PFSK-1 (cell line): ENCODE measurements around the gene SLC35E1.

Source experiments
- FOXP2 ChIP-seq: optimal IDR thresholded peaks from 2 replicates; pipeline ENCODE3; 2011; ENCODE audit warnings: borderline replicate concordance, control low read depth, inconsistent platforms; ENCODE audit not compliant: insufficient read depth; ENCODE audit errors: extremely low read length, extremely low read depth
- POLR2AphosphoS5 ChIP-seq: IDR thresholded peaks from 2 replicates; pipeline ENCODE4 v1.6.1; 2012; ENCODE audit warnings: low read depth, mild to moderate bottlenecking, control low read depth, low read length, moderate library complexity
- SIN3A ChIP-seq: IDR thresholded peaks from 2 replicates; pipeline ENCODE4 v1.6.1; 2012; ENCODE audit warnings: mild to moderate bottlenecking, low read length, moderate library complexity, borderline replicate concordance; ENCODE audit not compliant: insufficient read depth
- TAF1 ChIP-seq: IDR thresholded peaks from 2 replicates; pipeline ENCODE4 v1.6.1; 2012; ENCODE audit warnings: low read length, control low read depth, borderline replicate concordance; ENCODE audit not compliant: insufficient read depth
- TF ChIP-seq, protein P1 (sequence below), 2 experiments: IDR thresholded peaks; 2 replicates each; pipeline versions ENCODE4 v1.6.1 to v1.8.0; 2011 to 2012; ENCODE audit warnings: low read depth in 2 of 2, low read length in 2 of 2, control low read depth in 1 of 2, inconsistent platforms in 1 of 2, mild to moderate bottlenecking in 1 of 2, moderate library complexity in 1 of 2; ENCODE audit not compliant: insufficient read depth in 1 of 2

Gene SLC35E1

DNA sequence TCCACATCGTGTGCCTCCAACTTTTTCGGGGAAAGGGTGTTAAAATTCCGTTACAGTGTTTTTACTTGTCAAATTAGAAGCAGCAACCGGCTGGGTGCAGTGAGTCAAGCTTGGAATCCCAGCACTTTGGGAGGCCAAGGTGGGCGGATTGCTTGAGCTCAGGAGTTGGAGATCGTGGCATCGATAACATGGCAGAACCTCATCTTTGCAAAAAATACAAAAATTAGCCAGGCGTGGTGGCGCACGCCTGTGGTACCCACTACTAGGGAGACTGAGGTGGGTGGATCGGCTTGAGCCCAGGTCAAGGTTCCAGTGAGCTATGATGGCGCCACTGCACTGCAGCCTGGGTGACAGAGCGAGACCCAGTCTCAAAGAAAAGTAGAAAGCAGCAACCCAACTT, 1.1 kb upstream of the SLC35E1 start:
- TF ChIP-seq TAF1, result no peak
- TF ChIP-seq, protein P1, sequence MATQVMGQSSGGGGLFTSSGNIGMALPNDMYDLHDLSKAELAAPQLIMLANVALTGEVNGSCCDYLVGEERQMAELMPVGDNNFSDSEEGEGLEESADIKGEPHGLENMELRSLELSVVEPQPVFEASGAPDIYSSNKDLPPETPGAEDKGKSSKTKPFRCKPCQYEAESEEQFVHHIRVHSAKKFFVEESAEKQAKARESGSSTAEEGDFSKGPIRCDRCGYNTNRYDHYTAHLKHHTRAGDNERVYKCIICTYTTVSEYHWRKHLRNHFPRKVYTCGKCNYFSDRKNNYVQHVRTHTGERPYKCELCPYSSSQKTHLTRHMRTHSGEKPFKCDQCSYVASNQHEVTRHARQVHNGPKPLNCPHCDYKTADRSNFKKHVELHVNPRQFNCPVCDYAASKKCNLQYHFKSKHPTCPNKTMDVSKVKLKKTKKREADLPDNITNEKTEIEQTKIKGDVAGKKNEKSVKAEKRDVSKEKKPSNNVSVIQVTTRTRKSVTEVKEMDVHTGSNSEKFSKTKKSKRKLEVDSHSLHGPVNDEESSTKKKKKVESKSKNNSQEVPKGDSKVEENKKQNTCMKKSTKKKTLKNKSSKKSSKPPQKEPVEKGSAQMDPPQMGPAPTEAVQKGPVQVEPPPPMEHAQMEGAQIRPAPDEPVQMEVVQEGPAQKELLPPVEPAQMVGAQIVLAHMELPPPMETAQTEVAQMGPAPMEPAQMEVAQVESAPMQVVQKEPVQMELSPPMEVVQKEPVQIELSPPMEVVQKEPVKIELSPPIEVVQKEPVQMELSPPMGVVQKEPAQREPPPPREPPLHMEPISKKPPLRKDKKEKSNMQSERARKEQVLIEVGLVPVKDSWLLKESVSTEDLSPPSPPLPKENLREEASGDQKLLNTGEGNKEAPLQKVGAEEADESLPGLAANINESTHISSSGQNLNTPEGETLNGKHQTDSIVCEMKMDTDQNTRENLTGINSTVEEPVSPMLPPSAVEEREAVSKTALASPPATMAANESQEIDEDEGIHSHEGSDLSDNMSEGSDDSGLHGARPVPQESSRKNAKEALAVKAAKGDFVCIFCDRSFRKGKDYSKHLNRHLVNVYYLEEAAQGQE (IDR thresholded peaks at IDR 0.05; ENCODE audit: insufficient read depth in 1 of 2, low read depth in 2 of 2, low read length in 2 of 2), result no peak
- no peak for TF ChIP-seq FOXP2
- TF ChIP-seq POLR2AphosphoS5, result no peak

DNA sequence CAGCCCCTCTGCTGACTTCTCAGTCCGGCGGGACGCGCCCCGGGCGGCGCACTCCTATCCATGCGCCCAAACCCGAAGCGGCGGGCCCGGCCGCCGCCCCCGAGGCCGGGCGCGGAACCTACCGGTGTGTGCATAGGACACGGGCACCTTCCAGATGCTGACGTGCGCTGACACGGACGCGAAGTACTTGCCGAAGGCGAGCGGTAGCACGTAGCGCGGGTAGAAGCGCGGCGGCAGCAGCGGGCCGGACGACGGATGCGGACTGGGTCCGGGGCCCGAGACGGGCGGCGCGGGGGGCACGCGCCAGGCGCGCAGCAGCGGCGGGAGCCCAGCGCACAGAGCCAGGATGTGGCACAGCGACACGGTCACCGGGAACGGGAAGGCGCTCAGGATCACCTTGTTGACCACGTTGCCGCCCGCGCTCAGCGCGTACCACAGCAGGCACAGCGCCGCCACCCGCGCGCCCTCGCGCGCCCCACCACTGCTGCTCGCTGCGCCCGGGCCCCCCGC, 338 bp downstream of the SLC35E1 start:
- TF ChIP-seq, protein P1 (IDR thresholded peaks at IDR 0.05; ENCODE audit: insufficient read depth in 1 of 2, low read depth in 2 of 2, low read length in 2 of 2), result no peak
- TF ChIP-seq TAF1, result no peak
- TF ChIP-seq SIN3A, result no peak
- no peak for TF ChIP-seq FOXP2
- TF ChIP-seq POLR2AphosphoS5, result no peak

DNA sequence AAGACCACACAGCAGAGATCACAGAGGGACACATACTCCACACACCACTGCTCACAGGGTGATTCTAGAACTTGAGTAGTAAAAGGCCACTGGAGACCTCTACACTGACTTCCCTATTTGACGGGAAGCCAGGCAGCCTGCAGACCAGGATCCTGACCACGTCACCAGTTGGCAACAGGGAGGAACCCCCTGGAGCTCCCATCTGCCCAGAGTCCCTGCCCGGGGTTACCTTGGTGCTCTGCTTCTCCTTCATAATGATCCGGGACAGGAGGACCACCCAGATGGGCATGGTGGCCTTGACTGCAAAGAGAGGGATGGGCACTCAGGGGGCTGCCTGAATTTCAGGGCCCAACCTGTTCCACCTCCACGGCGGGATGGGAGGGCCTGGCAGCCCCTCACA, 932 bp downstream of the SLC35E1 start:
- TF ChIP-seq, protein P1 (IDR thresholded peaks at IDR 0.05; ENCODE audit: insufficient read depth in 1 of 2, low read depth in 2 of 2, low read length in 2 of 2), result no peak
- no peak for TF ChIP-seq FOXP2
- TF ChIP-seq TAF1, result no peak
- TF ChIP-seq SIN3A, result no peak
- no peak for TF ChIP-seq POLR2AphosphoS5

DNA sequence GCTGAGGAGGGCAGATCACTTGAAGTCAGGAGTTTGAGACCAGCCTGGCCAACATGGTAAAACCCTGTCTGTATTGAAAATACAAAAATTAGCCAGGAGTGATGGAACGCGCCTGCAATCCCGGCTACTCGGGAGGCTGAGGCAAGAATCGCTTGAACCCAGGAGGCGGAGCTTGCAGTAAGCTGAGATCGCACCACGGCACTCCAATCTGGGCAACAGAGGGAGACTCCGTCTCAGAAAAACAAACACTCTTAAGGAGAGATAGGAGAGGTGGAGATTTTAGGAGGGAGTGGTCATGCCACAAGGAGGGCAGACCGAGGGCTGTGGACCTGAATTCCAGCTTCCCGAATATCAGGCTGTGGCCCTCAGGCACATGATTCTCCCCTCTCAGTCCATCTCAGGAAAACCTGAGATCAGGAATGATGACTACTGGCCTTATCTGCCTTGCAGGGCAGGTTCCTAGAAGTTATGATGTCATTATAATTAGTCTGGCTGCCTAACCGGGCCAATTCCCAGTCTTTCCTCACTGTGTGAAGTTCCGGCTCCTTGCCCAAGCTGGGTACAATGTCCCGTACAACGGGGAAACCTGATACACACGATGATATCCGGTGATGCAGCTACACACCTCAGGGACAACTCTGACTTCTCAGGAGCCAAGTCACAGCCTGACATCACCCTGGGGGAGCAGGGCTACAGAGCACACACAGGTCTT, 2.5 kb downstream of the SLC35E1 start:
- TF ChIP-seq TAF1 (no peak), FOXP2 (no peak), POLR2AphosphoS5 (no peak), SIN3A (no peak)
- TF ChIP-seq, protein P1 (IDR thresholded peaks at IDR 0.05; ENCODE audit: insufficient read depth in 1 of 2, low read depth in 2 of 2, low read length in 2 of 2), result no peak
